HEK293 (cell line): Measurements from ENCODE around the gene NCOA3.

Experiments
- ATF2 ChIP-seq: fragments of 450-650 bp; formaldehyde crosslinking; IDR thresholded peaks from 2 replicates; pipeline ENCODE4 v1.5.1; 2016; ENCODE audit warnings: missing biosample characterization, missing genetic modification characterization, low read depth
- CTCF ChIP-seq: fragments of 450-650 bp; formaldehyde crosslinking; IDR thresholded peaks from 2 replicates; pipeline ENCODE4 v1.5.1; 2016; ENCODE audit warnings: missing biosample characterization, missing genetic modification characterization
- REST ChIP-seq: fragments of 450-650 bp; formaldehyde crosslinking; IDR thresholded peaks from 2 replicates; pipeline ENCODE4 v1.5.1; 2016; ENCODE audit warnings: missing biosample characterization, missing genetic modification characterization
- YY1 ChIP-seq: fragments of 450-650 bp; formaldehyde crosslinking; IDR thresholded peaks from 2 replicates; pipeline ENCODE4 v1.5.1; 2018; ENCODE audit warnings: missing biosample characterization, missing genetic modification characterization
- ZBTB48 ChIP-seq: fragments of 450-650 bp; formaldehyde crosslinking; IDR thresholded peaks from 2 replicates; pipeline ENCODE4 v1.5.1; 2016; ENCODE audit warnings: missing biosample characterization, missing genetic modification characterization
- ZBTB49 ChIP-seq: fragments of 450-650 bp; formaldehyde crosslinking; IDR thresholded peaks from 2 replicates; pipeline ENCODE4 v1.5.1; 2016; ENCODE audit warnings: missing biosample characterization, missing genetic modification characterization, low read depth
- ZNF274 ChIP-seq, 2 experiments: fragments of 200-500 bp in 1 of 2; fragments of 450-650 bp in 1 of 2; sonication (Bioruptor generic) in 1 of 2; formaldehyde crosslinking in 1 of 2; IDR thresholded peaks; 2 replicates each; pipeline versions ENCODE4 v1.5.1 to v1.6.1; 2014 to 2016; ENCODE audit warnings: borderline replicate concordance in 1 of 2, inconsistent platforms in 1 of 2, low read length in 1 of 2, missing biosample characterization in 1 of 2, missing genetic modification characterization in 1 of 2
- ZNF571 ChIP-seq: fragments of 450-650 bp; formaldehyde crosslinking; IDR thresholded peaks from 2 replicates; pipeline ENCODE4 v1.5.0; 2017; ENCODE audit warnings: missing biosample characterization, missing genetic modification characterization
- ZNF623 ChIP-seq: fragments of 450-650 bp; formaldehyde crosslinking; IDR thresholded peaks from 2 replicates; pipeline ENCODE4 v1.5.1; 2016; ENCODE audit warnings: missing biosample characterization, missing genetic modification characterization
- ZNF707 ChIP-seq: fragments of 450-650 bp; formaldehyde crosslinking; IDR thresholded peaks from 2 replicates; pipeline ENCODE4 v1.5.1; 2016; ENCODE audit warnings: missing biosample characterization, missing genetic modification characterization
- ZNF776 ChIP-seq: fragments of 450-650 bp; formaldehyde crosslinking; IDR thresholded peaks from 2 replicates; pipeline ENCODE4 v1.5.0; 2017; ENCODE audit warnings: missing biosample characterization, missing genetic modification characterization, borderline replicate concordance

GRCh38 chr20:47557218-47557617, 55.5 kb downstream of the NCOA3 start:
- no peak for TF ChIP-seq CTCF (tag by site-specific recombination)
- TF ChIP-seq ZNF776 (tag by site-specific recombination) = no peak
- TF ChIP-seq ZNF623 (tag by site-specific recombination) = no peak
- TF ChIP-seq ZBTB48 (tag by site-specific recombination) = no peak
- no peak for TF ChIP-seq REST
- no peak for TF ChIP-seq YY1 (tag by site-specific recombination)
- no peak for TF ChIP-seq ATF2 (tag by site-specific recombination)
- TF ChIP-seq ZNF571 (tag by site-specific recombination) = no peak
- TF ChIP-seq ZBTB49 (tag by site-specific recombination) = no peak
- no peak for TF ChIP-seq ZNF274 (IDR thresholded peaks at IDR 0.05; ENCODE audit: low read length)
- TF ChIP-seq ZNF274 (tag by site-specific recombination; IDR thresholded peaks at IDR 0.05; ENCODE audit: borderline replicate concordance) = no peak
- no peak for TF ChIP-seq ZNF707 (tag by site-specific recombination)
